ENCODE results near the gene ZNF324. TPM values are rescaled to one million over a fixed set of nuclear protein-coding genes. Genes with fewer than 3 reads are reported as not detected.
"Not testable (repeated sequence)": the region's sequence is repeated elsewhere in the genome, so short reads cannot be mapped to it uniquely, and the experiment has no call there.

Gene ZNF324
- total RNA-seq, 1 donor from 2014 or later = 15.2 TPM

- intact Hi-C loops (cut with DNase I) = no loop called here
Observed at GRCh38 chr19:58492265-58492664, 25.4 kb downstream of the ZNF324 start.

GRCh38 chr19:58497634-58498170, 30.8 kb downstream of the ZNF324 start:
- DNase-seq (ENCODE audit: low spot score) (no peak), ATAC-seq (no peak)
- intact Hi-C loops (cut with DNase I) = no loop called here

More at GRCh38 chr19:58492265-58492664, 25.4 kb downstream of the ZNF324 start:
- ATAC-seq (no peak), DNase-seq (ENCODE audit: low spot score) (no peak)

- DNase-seq (ENCODE audit: low spot score) (peak; percentile 77), ATAC-seq (peak; percentile 35)
- intact Hi-C loops (cut with DNase I) = no loop called here
Observed at GRCh38 chr19:58498316-58499020, 31.6 kb downstream of the ZNF324 start.

GRCh38 chr19:58499021-58499927, 32.4 kb downstream of the ZNF324 start:
- ATAC-seq (peak; percentile 98), DNase-seq (ENCODE audit: low spot score) (peak; percentile 100)
- intact Hi-C loops (cut with DNase I) = no loop called here

- no peak for DNase-seq (ENCODE audit: low spot score)
Observed at GRCh38 chr19:58500242-58500641, 33.4 kb downstream of the ZNF324 start.

GRCh38 chr19:58507602-58508223, 40.8 kb downstream of the ZNF324 start:
- ATAC-seq; intact Hi-C loops (cut with DNase I); DNase-seq (ENCODE audit: low spot score): not testable (repeated sequence)

More at GRCh38 chr19:58500242-58500641, 33.4 kb downstream of the ZNF324 start:
- ATAC-seq = no peak
- intact Hi-C loops (cut with DNase I) = no loop called here

GRCh38 chr19:58509731-58510083, 42.8 kb downstream of the ZNF324 start:
- ATAC-seq (no peak), DNase-seq (ENCODE audit: low spot score) (no peak)
- intact Hi-C loops (cut with DNase I) = no loop called here

GRCh38 chr19:58510084-58510862, 43.4 kb downstream of the ZNF324 start:
- intact Hi-C loops (cut with DNase I) = no loop called here
- DNase-seq (ENCODE audit: low spot score) (no peak), ATAC-seq (no peak)

- no peak for ATAC-seq
- intact Hi-C loops (cut with DNase I) = no loop called here
- DNase-seq (ENCODE audit: low spot score) = no peak
Observed at GRCh38 chr19:58511353-58512208, 44.7 kb downstream of the ZNF324 start, which contains the start of gene SLC27A5. Gene SLC27A5, minus strand, starts transcription at chr19:58511992. Its CDS starts 37 bp downstream, at chr19:58511955.

- ATAC-seq (peak; percentile 4), DNase-seq (ENCODE audit: low spot score) (no peak)
- intact Hi-C loops (cut with DNase I) = no loop called here
Observed at GRCh38 chr19:58513213-58513693, 46.4 kb downstream of the ZNF324 start.

- DNase-seq (ENCODE audit: low spot score) (peak; percentile 92), ATAC-seq (peak; percentile 88)
- intact Hi-C loops (cut with DNase I) = no loop called here
Observed at GRCh38 chr19:58513694-58514563, 47.0 kb downstream of the ZNF324 start.

GRCh38 chr19:58514564-58515022, 47.7 kb downstream of the ZNF324 start:
- DNase-seq (ENCODE audit: low spot score) (no peak), ATAC-seq (no peak)
- intact Hi-C loops (cut with DNase I) = no loop called here

- DNase-seq (ENCODE audit: low spot score) = no peak
- no peak for ATAC-seq
- intact Hi-C loops (cut with DNase I) = no loop called here
Observed at GRCh38 chr19:58515259-58515658, 48.4 kb downstream of the ZNF324 start.

GRCh38 chr19:58516246-58516836, 49.5 kb downstream of the ZNF324 start:
- DNase-seq (ENCODE audit: low spot score) = no peak
- ATAC-seq = no peak
- intact Hi-C loops (cut with DNase I) = no loop called here

GRCh38 chr19:58516964-58517833, 50.3 kb downstream of the ZNF324 start:
- no peak for DNase-seq (ENCODE audit: low spot score)
- intact Hi-C loops (cut with DNase I) = no loop called here
- ATAC-seq = no peak
